Endothelial cell of umbilical vein (primary cell): ENCODE results near the gene BEST2.

Experiments
- CTCF ChIP-seq, 2 donors: IDR thresholded peaks; 1 replicate in 1 of 2; 2 replicates in 1 of 2; pipeline ENCODE4 v1.5.1; 2011; ENCODE audit warnings: low read length in 2 of 2, mild to moderate bottlenecking in 2 of 2, moderate library complexity in 2 of 2, control low read depth in 1 of 2, inconsistent platforms in 1 of 2, low read depth in 1 of 2; ENCODE audit not compliant: insufficient read depth in 1 of 2; ENCODE audit errors: extremely low read depth in 1 of 2
- FOS ChIP-seq: IDR thresholded peaks from 2 replicates; pipeline ENCODE4 v1.6.1; 2011; ENCODE audit warnings: mild to moderate bottlenecking, low read length, moderate library complexity, borderline replicate concordance; ENCODE audit not compliant: insufficient read depth
- MAX ChIP-seq: IDR thresholded peaks from 2 replicates; pipeline ENCODE4 v1.6.1; 2011; ENCODE audit not compliant: insufficient read depth, insufficient read length
- MYC ChIP-seq: IDR thresholded peaks from one replicate; pipeline ENCODE4 v1.6.1; 2011; ENCODE audit warnings: mild to moderate bottlenecking, low read depth, low read length
- POLR2A ChIP-seq: IDR thresholded peaks from 2 replicates; pipeline ENCODE4 v1.6.1; 2012; ENCODE audit warnings: low read depth, mild to moderate bottlenecking, control low read depth, low read length

- TF ChIP-seq CTCF (IDR thresholded peaks at IDR 0.05; ENCODE audit: extremely low read depth in 1 of 2, insufficient read depth in 1 of 2, low read depth in 1 of 2, low read length in 2 of 2) = peak; percentile 4 to 12
- TF ChIP-seq POLR2A = peak; percentile 100
- TF ChIP-seq MAX = peak; percentile 2
- peak; percentile 7 for TF ChIP-seq MYC
- peak; percentile 23 for TF ChIP-seq FOS
Measured at GRCh38 chr19:12791345-12792050, 39.9 kb downstream of the BEST2 start, which contains the start of gene JUNB.
